Activated naive CD8-positive, alpha-beta T cell (primary cell): ENCODE measurements around the gene RFX6.

ENCODE experiments used
- H3K27ac Mint-ChIP-seq: one replicate; pipeline ENCODE4 v1.8.0; 2021; ENCODE audit warnings: mixed read lengths
- H3K27me3 Mint-ChIP-seq: one replicate; pipeline ENCODE4 v1.8.0; 2021; ENCODE audit warnings: mixed read lengths
- H3K36me3 Mint-ChIP-seq: one replicate; pipeline ENCODE4 v1.8.0; 2021; ENCODE audit warnings: mixed read lengths
- H3K4me1 Mint-ChIP-seq: one replicate; pipeline ENCODE4 v1.8.0; 2021; ENCODE audit warnings: low read depth, mixed read lengths
- H3K4me3 Mint-ChIP-seq: one replicate; pipeline ENCODE4 v1.8.0; 2021; ENCODE audit warnings: mild to moderate bottlenecking, mixed read lengths
- H3K9me3 Mint-ChIP-seq: one replicate; pipeline ENCODE4 v1.8.0; 2021; ENCODE audit warnings: low read depth, mixed read lengths

Gene RFX6

DNA sequence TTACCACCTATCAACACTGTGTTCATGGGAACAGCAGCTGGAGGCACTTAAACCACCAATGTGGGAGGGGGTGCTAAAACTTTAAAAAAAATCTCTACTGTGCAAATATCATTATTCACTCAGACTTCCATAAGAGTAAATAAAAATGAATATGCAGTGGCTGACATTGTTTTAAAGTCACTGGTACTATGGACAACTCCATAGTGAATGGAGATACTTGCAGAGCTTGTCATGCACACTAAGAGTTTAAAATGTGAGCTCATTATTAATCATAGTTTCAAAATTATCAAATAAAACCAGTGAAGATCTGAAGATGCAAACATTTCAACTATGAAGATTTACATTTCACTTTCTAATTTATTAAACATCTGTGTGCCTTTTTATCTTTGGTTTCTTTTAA lies 54.4 kb downstream of the RFX6 start:
- H3K9me3 Mint-ChIP-seq, result no peaks in the 10 kb centered on the region
- H3K4me3 Mint-ChIP-seq, result no peak overlapping the region
- no peaks in the 10 kb centered on the region for H3K27me3 Mint-ChIP-seq
- H3K4me1 Mint-ChIP-seq, result no peaks in the 10 kb centered on the region
- no peaks in the 10 kb centered on the region for H3K36me3 Mint-ChIP-seq
- H3K27ac Mint-ChIP-seq, result no peak overlapping the region

- H3K27me3 Mint-ChIP-seq, result no peaks in the 10 kb centered on the region
- no peaks in the 10 kb centered on the region for H3K9me3 Mint-ChIP-seq
- H3K27ac Mint-ChIP-seq, result no peak overlapping the region
- no peaks in the 10 kb centered on the region for H3K4me1 Mint-ChIP-seq
- no peaks in the 10 kb centered on the region for H3K36me3 Mint-ChIP-seq
- H3K4me3 Mint-ChIP-seq, result no peak overlapping the region
Measured at GRCh38 chr6:116932496-116932895, 55.5 kb downstream of the RFX6 start.

GRCh38 chr6:116933485-116933884 lies 56.4 kb downstream of the RFX6 start:
- Mint-ChIP-seq H3K27ac (no peak overlapping the region), H3K36me3 (no peaks in the 10 kb centered on the region), H3K4me3 (no peak overlapping the region), H3K9me3 (no peaks in the 10 kb centered on the region), H3K4me1 (no peaks in the 10 kb centered on the region), H3K27me3 (no peaks in the 10 kb centered on the region)

DNA sequence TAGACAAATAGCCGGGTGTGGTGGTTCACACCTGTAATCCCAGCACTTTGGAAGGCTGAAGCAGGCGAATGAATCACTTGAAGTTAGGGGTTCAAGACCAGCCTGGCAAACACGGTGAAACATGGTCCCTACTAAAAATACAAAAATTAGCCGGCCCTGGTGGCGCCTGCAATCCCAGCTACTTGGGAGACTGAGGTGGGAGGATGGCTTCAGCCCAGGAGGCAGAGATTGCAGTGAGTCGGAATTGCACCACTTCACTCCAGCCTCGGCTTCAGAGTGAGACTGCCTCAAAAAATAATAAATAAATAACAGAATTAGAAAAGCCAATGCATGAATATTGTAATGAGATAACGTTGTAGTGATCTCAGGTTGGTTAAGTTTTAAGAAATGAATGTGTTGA lies 61.3 kb downstream of the RFX6 start:
- Mint-ChIP-seq H3K4me1 (no peaks in the 10 kb centered on the region), H3K4me3 (no peak overlapping the region), H3K27me3 (no peaks in the 10 kb centered on the region), H3K36me3 (no peaks in the 10 kb centered on the region), H3K9me3 (no peaks in the 10 kb centered on the region), H3K27ac (no peak overlapping the region)

GRCh38 chr6:116941727-116942126 lies 64.7 kb downstream of the RFX6 start:
- Mint-ChIP-seq H3K27me3 (no peaks in the 10 kb centered on the region), H3K36me3 (no peaks in the 10 kb centered on the region), H3K4me1 (no peaks in the 10 kb centered on the region), H3K4me3 (no peak overlapping the region), H3K27ac (no peak overlapping the region), H3K9me3 (no peaks in the 10 kb centered on the region)

- no peaks in the 10 kb centered on the region for H3K27me3 Mint-ChIP-seq
- H3K9me3 Mint-ChIP-seq, result no peaks in the 10 kb centered on the region
- no peak overlapping the region for H3K27ac Mint-ChIP-seq
- H3K36me3 Mint-ChIP-seq, result no peaks in the 10 kb centered on the region
- no peak overlapping the region for H3K4me3 Mint-ChIP-seq
- no peaks in the 10 kb centered on the region for H3K4me1 Mint-ChIP-seq
Measured at GRCh38 chr6:116945809-116946208, 68.8 kb downstream of the RFX6 start.

GRCh38 chr6:116948533-116949304 lies 71.7 kb downstream of the RFX6 start:
- H3K27ac Mint-ChIP-seq, result no peak overlapping the region
- no peak overlapping the region for H3K4me3 Mint-ChIP-seq
- H3K27me3 Mint-ChIP-seq, result no peaks in the 10 kb centered on the region
- no peaks in the 10 kb centered on the region for H3K4me1 Mint-ChIP-seq
- H3K36me3 Mint-ChIP-seq, result no peaks in the 10 kb centered on the region
- no peaks in the 10 kb centered on the region for H3K9me3 Mint-ChIP-seq

DNA sequence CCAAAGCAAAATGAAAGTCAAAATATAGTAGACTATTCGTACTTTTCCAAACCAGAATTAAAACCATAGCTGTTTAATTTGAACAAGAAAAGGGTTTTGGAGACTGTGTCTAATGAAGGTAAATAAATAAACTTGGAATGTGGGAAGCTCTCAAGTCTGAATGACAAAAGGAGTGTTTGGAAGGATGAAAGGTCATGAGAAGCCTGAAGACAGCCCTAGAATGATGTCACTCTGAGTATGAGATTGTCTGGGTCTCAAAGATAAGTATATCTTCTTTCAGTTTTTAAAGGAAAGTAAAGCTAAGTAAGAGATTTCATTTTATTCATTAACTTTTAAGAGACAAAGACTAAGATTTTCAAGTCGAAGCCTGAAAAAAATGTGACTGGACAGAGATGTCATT lies 72.9 kb downstream of the RFX6 start:
- Mint-ChIP-seq H3K36me3 (no peaks in the 10 kb centered on the region), H3K27me3 (no peaks in the 10 kb centered on the region), H3K27ac (no peak overlapping the region)

GRCh38 chr6:116954335-116954734 lies 77.3 kb downstream of the RFX6 start:
- Mint-ChIP-seq H3K9me3 (no peaks in the 10 kb centered on the region), H3K27ac (no peak overlapping the region), H3K4me3 (no peak overlapping the region), H3K27me3 (no peaks in the 10 kb centered on the region), H3K4me1 (no peaks in the 10 kb centered on the region), H3K36me3 (no peaks in the 10 kb centered on the region)

More for the DNA sequence above, 72.9 kb downstream of the RFX6 start:
- H3K4me1 Mint-ChIP-seq, result no peaks in the 10 kb centered on the region
- H3K9me3 Mint-ChIP-seq, result no peaks in the 10 kb centered on the region
- no peak overlapping the region for H3K4me3 Mint-ChIP-seq

- H3K27ac Mint-ChIP-seq, result no peak overlapping the region
- no peaks in the 10 kb centered on the region for H3K4me1 Mint-ChIP-seq
- no peaks in the 10 kb centered on the region for H3K36me3 Mint-ChIP-seq
Measured at GRCh38 chr6:116954938-116955337, 77.9 kb downstream of the RFX6 start.

DNA sequence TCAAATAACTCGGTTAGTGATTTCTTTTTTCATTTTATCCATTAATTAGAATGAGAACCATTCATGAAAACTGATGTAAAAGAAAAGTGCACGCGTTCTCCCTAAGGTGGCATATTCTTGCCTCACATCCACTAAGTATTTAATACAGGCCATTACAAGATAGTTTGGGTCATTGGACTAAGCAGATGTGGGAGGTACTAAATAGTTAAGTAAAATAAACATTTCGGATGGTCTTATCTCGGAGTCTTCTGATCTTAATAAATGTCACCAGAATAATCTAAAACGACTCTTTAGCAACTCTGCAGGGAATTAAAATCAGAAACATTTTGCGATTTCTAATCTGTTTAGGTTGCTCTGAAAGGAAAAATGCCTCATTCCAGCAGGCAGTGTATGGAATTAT lies 78.7 kb downstream of the RFX6 start:
- Mint-ChIP-seq H3K36me3 (no peaks in the 10 kb centered on the region), H3K4me1 (no peaks in the 10 kb centered on the region), H3K4me3 (no peak overlapping the region)

More at GRCh38 chr6:116954938-116955337, 77.9 kb downstream of the RFX6 start:
- Mint-ChIP-seq H3K9me3 (no peaks in the 10 kb centered on the region), H3K27me3 (no peaks in the 10 kb centered on the region), H3K4me3 (no peak overlapping the region)

DNA sequence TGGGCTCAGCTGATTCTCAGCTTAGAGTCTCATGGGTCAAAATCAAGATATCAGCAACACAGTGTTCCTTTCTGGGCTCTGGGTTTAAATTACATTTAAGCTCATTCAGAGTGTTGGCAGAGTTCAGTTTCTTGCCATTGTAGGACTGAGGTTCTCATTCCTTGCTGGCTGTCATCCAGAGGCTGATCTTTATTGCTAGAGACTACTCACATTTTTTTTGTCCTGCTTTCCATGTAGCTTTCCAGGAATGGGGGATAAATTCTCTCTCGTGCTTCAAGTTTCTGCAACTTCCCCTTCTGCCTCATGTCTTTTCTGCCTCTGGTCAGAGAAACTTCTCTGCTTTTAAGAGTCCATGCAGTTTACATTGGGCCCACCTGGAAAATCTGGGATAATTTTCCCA lies 86.9 kb downstream of the RFX6 start:
- no peak overlapping the region for H3K4me3 Mint-ChIP-seq
- no peaks in the 10 kb centered on the region for H3K9me3 Mint-ChIP-seq
- no peaks in the 10 kb centered on the region for H3K4me1 Mint-ChIP-seq
- H3K27me3 Mint-ChIP-seq, result peaks cover 4% of the 10 kb centered on the region
- H3K27ac Mint-ChIP-seq, result no peak overlapping the region
- no peaks in the 10 kb centered on the region for H3K36me3 Mint-ChIP-seq

More for the DNA sequence above, 78.7 kb downstream of the RFX6 start:
- Mint-ChIP-seq H3K27ac (no peak overlapping the region), H3K9me3 (no peaks in the 10 kb centered on the region), H3K27me3 (no peaks in the 10 kb centered on the region)

GRCh38 chr6:116966675-116967576 lies 89.9 kb downstream of the RFX6 start:
- Mint-ChIP-seq H3K27ac (no peak overlapping the region), H3K4me1 (no peaks in the 10 kb centered on the region), H3K4me3 (no peak overlapping the region), H3K27me3 (peaks cover 9% of the 10 kb centered on the region), H3K36me3 (no peaks in the 10 kb centered on the region), H3K9me3 (no peaks in the 10 kb centered on the region)

DNA sequence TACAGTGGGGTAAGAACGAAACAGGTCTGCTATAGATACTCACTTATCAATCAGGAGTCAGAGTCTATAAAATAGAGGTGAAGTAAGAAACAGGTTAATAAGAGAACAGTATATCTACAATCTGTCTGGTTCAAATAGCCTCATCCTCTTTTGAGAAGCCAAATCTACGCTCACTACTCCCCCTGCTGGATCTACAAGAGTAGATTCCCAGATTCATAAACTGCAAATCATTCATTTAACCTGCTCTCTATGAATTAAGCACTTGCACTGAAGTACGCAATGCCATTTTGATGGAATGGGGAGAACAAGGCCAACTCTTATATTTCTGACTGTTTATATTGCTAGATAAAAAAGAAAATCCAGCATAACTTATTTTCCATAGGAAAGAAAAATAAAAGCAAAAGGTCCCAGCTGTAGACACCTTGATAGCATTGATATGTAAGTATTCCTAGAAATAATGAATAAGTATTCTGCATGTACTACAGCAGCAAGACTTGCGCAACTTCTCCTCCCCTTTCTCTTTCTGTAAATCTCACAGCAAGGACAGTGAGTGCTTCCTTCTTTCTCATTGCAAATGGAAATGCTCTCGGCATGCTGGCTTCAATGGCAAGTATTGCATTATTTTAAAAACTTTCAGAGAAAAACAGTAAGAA lies 92.3 kb downstream of the RFX6 start:
- no peak overlapping the region for H3K4me3 Mint-ChIP-seq
- H3K9me3 Mint-ChIP-seq, result no peaks in the 10 kb centered on the region
- peaks cover 9% of the 10 kb centered on the region for H3K27me3 Mint-ChIP-seq
- H3K4me1 Mint-ChIP-seq, result no peaks in the 10 kb centered on the region
- H3K27ac Mint-ChIP-seq, result no peak overlapping the region
- no peaks in the 10 kb centered on the region for H3K36me3 Mint-ChIP-seq

DNA sequence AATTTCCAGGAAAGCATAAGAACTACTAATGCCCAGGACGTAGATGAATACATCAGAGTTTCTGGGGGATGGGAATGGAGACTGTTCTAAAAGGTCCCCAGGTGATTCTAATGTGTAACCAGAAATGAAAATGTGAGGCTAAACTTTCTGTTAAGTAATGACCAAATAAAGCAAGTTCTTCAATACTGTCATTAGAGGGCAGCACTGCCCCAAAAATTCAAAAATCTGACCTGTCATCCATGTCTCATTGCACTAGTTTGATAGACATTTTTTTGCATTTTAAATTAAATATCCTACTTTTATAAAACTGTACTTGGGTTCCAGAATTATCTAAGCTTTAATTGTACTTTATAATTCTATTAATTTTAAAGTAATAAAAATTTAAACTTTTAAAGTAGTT lies 94.9 kb downstream of the RFX6 start:
- no peaks in the 10 kb centered on the region for H3K4me1 Mint-ChIP-seq
- no peak overlapping the region for H3K4me3 Mint-ChIP-seq
- H3K9me3 Mint-ChIP-seq, result no peaks in the 10 kb centered on the region
- H3K36me3 Mint-ChIP-seq, result no peaks in the 10 kb centered on the region
- no peak overlapping the region for H3K27ac Mint-ChIP-seq
- H3K27me3 Mint-ChIP-seq, result peaks cover 9% of the 10 kb centered on the region
